ENCODE results near the gene METTL22.

DNA sequence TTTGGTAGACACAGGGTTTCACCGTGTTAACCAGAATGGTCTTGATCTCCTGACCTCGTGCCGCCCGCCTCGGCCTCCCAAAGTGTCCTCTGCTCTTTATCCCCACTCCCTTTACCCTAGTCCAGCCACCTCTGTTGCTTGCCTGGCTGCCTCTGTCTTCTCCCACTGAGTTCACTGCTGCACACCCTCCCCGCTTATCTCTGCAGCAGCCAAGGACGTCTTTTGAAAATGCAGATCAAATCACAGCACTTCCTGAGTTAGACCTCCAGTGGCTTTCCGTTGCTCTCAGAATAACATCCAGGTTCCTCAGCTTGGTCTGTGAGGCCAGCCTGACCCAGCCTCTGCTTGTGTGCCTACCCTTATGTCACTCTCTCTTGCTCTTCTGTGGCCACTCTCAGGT is 5.4 kb downstream of the METTL22 start:
- no peak for TF ChIP-seq CTCF (IDR thresholded peaks at IDR 0.05)
- TF ChIP-seq EZH2 (IDR thresholded peaks at IDR 0.05) = no peak
